Trophoblast cell (in vitro differentiated cells and primary cell): ENCODE results near the gene LDHD.

ENCODE experiments used
- DNase-seq, 2 donors: peaks; one replicate each; pipeline ENCODE4 v3.0.0-alpha.2; 2016
- H2AFZ ChIP-seq: 2 replicates; pipeline ENCODE4 v1.6.1; 2013; ENCODE audit warnings: low read length, moderate library complexity, mild to moderate bottlenecking; ENCODE audit not compliant: insufficient read depth, poor library complexity
- H2AK5ac ChIP-seq: 2 replicates; pipeline ENCODE4 v1.6.1; 2013; ENCODE audit warnings: mild to moderate bottlenecking, low read length
- H2BK120ac ChIP-seq: 2 replicates; pipeline ENCODE4 v1.6.1; 2013; ENCODE audit warnings: low read length, mild to moderate bottlenecking, moderate library complexity; ENCODE audit not compliant: insufficient read depth, poor library complexity
- H2BK12ac ChIP-seq: 2 replicates; pipeline ENCODE4 v1.6.1; 2013; ENCODE audit warnings: mild to moderate bottlenecking, low read length, moderate library complexity
- H2BK5ac ChIP-seq: 2 replicates; pipeline ENCODE4 v1.6.1; 2013; ENCODE audit warnings: low read length, low read depth, moderate library complexity, mild to moderate bottlenecking; ENCODE audit not compliant: poor library complexity
- H3K14ac ChIP-seq: 2 replicates; pipeline ENCODE4 v1.6.1; 2013; ENCODE audit warnings: mild to moderate bottlenecking, low read length
- H3K18ac ChIP-seq: 2 replicates; pipeline ENCODE4 v1.6.1; 2013; ENCODE audit warnings: mild to moderate bottlenecking, low read length
- H3K23ac ChIP-seq: 2 replicates; pipeline ENCODE4 v1.6.1; 2013; ENCODE audit warnings: low read length
- H3K27ac ChIP-seq: 2 replicates; pipeline ENCODE4 v1.5.1; 2013; ENCODE audit warnings: low read depth, mild to moderate bottlenecking, inconsistent platforms, low read length, moderate library complexity
- H3K27me3 ChIP-seq: 2 replicates; pipeline ENCODE4 v1.6.1; 2013; ENCODE audit warnings: inconsistent platforms, mild to moderate bottlenecking, low read length, moderate library complexity; ENCODE audit not compliant: insufficient read depth
- H3K36me3 ChIP-seq, 2 experiments: 1 replicate in 1 of 2; 2 replicates in 1 of 2; pipeline ENCODE4 v1.6.1; 2013; ENCODE audit warnings: low read length in 2 of 2, mild to moderate bottlenecking in 2 of 2, moderate library complexity in 1 of 2; ENCODE audit not compliant: insufficient read depth in 2 of 2, control insufficient read depth in 1 of 2
- H3K4ac ChIP-seq: 2 replicates; pipeline ENCODE4 v1.6.1; 2013; ENCODE audit warnings: low read depth, mild to moderate bottlenecking, low read length, moderate library complexity
- H3K4me1 ChIP-seq, 2 experiments: 1 replicate in 1 of 2; 2 replicates in 1 of 2; pipeline ENCODE4 v1.6.1; 2013; ENCODE audit warnings: low read length in 2 of 2, mild to moderate bottlenecking in 2 of 2, moderate library complexity in 1 of 2; ENCODE audit not compliant: insufficient read depth in 2 of 2, control insufficient read depth in 1 of 2
- H3K4me2 ChIP-seq: 2 replicates; pipeline ENCODE4 v1.6.1; 2013; ENCODE audit warnings: inconsistent platforms, mild to moderate bottlenecking, low read length, moderate library complexity
- H3K4me3 ChIP-seq: 2 replicates; pipeline ENCODE4 v1.5.1; 2013; ENCODE audit warnings: mild to moderate bottlenecking, low read depth, low read length, inconsistent platforms
- H3K79me1 ChIP-seq: one replicate; pipeline ENCODE4 v1.6.1; 2013; ENCODE audit warnings: low read length
- H3K79me2 ChIP-seq: 2 replicates; pipeline ENCODE4 v1.6.1; 2013; ENCODE audit warnings: low read length, mild to moderate bottlenecking; ENCODE audit not compliant: control insufficient read depth, insufficient read depth, poor library complexity
- H3K9ac ChIP-seq: 2 replicates; pipeline ENCODE4 v1.6.1; 2013; ENCODE audit warnings: mild to moderate bottlenecking, low read length
- H3K9me3 ChIP-seq: 2 replicates; pipeline ENCODE4 v1.6.1; 2013; ENCODE audit warnings: low read depth, mild to moderate bottlenecking, control low read depth, inconsistent platforms, low read length; ENCODE audit not compliant: insufficient read depth
- H4K12ac ChIP-seq: 2 replicates; pipeline ENCODE4 v1.6.1; 2013; ENCODE audit warnings: low read depth, mild to moderate bottlenecking, low read length, moderate library complexity
- H4K8ac ChIP-seq: 2 replicates; pipeline ENCODE4 v1.6.1; 2013; ENCODE audit warnings: low read depth, mild to moderate bottlenecking, low read length, moderate library complexity
- H4K91ac ChIP-seq: one replicate; pipeline ENCODE4 v1.6.1; 2013; ENCODE audit warnings: low read depth, mild to moderate bottlenecking, low read length, moderate library complexity
- WGBS: extraction: QIAGEN DNeasy Blood & Tissue Kit; methylation state at CpG from one replicate; pipeline ENCODE4 v1.1.7; 2013; ENCODE audit warnings: missing lambda C conversion rate; ENCODE audit not compliant: insufficient read length, insufficient coverage; ENCODE audit errors: extremely low coverage; 5-methylcytosine and 5-hydroxymethylcytosine counted together

LDHD gene

GRCh38 chr16:75096656-75097055 is 19.9 kb downstream of the LDHD start:
- H4K8ac ChIP-seq: no peak overlapping the region
- peaks cover 18% of the 10 kb centered on the region for H3K79me1 ChIP-seq
- peaks cover 2% of the 10 kb centered on the region for H3K9me3 ChIP-seq
- no peak overlapping the region for H3K4me2 ChIP-seq
- H3K23ac ChIP-seq: no peak overlapping the region
- peaks cover 36 to 55% of the 10 kb centered on the region in 2 experiments for H3K4me1 ChIP-seq
- no peak overlapping the region for H3K14ac ChIP-seq
- no peak overlapping the region for H4K12ac ChIP-seq
- no peak overlapping the region for H3K9ac ChIP-seq
- H3K27ac ChIP-seq: peak overlapping the region; percentile 41
- H3K27me3 ChIP-seq: no peaks in the 10 kb centered on the region
- H2BK120ac ChIP-seq: no peak overlapping the region
- H3K36me3 ChIP-seq: peaks cover 10 to 12% of the 10 kb centered on the region in 2 experiments
- H2AK5ac ChIP-seq: no peak overlapping the region
- no peak overlapping the region for H3K18ac ChIP-seq
- DNase-seq: peak; percentile 85 to 97
- peaks cover 9% of the 10 kb centered on the region for H3K79me2 ChIP-seq
- no peak overlapping the region for H3K4ac ChIP-seq
- H2AFZ ChIP-seq: no peak overlapping the region
- H2BK5ac ChIP-seq: no peak overlapping the region
- H3K4me3 ChIP-seq: no peak overlapping the region
- no peak overlapping the region for H4K91ac ChIP-seq
- no peak overlapping the region for H2BK12ac ChIP-seq
- WGBS: no CpG with 5 or more reads among the region's 6 CpGs

GRCh38 chr16:75095204-75095621 is 21.4 kb downstream of the LDHD start:
- Histone ChIP-seq H3K9ac (no peak overlapping the region), H4K12ac (no peak overlapping the region), H3K27me3 (no peaks in the 10 kb centered on the region), H4K91ac (no peak overlapping the region), H3K4me1 (peaks cover 36 to 57% of the 10 kb centered on the region in 2 experiments), H3K36me3 (peaks cover 10 to 12% of the 10 kb centered on the region in 2 experiments), H2BK12ac (no peak overlapping the region), H2AFZ (no peak overlapping the region), H3K79me2 (peaks cover 12% of the 10 kb centered on the region), H4K8ac (no peak overlapping the region), H2AK5ac (no peak overlapping the region), H3K79me1 (peaks cover 21% of the 10 kb centered on the region), H2BK5ac (no peak overlapping the region), H3K14ac (no peak overlapping the region), H3K18ac (peak overlapping the region; percentile 36), H3K4me2 (no peak overlapping the region), H3K4me3 (no peak overlapping the region), H3K4ac (no peak overlapping the region), H2BK120ac (no peak overlapping the region), H3K27ac (no peak overlapping the region), H3K23ac (no peak overlapping the region), H3K9me3 (peaks cover 2% of the 10 kb centered on the region)
- no peak for DNase-seq
- no CpG with 5 or more reads among the region's 14 CpGs for WGBS

- Histone ChIP-seq H2AK5ac (peak overlapping the region; percentile 24), H3K4ac (no peak overlapping the region), H3K9ac (no peak overlapping the region), H2AFZ (no peak overlapping the region), H2BK12ac (no peak overlapping the region), H4K12ac (no peak overlapping the region), H3K27me3 (no peaks in the 10 kb centered on the region), H4K91ac (peak overlapping the region; percentile 6), H3K27ac (no peak overlapping the region), H2BK120ac (peak overlapping the region; percentile 25), H3K18ac (peak overlapping the region; percentile 33), H2BK5ac (peak overlapping the region; percentile 3), H3K4me3 (no peak overlapping the region), H4K8ac (no peak overlapping the region), H3K14ac (no peak overlapping the region), H3K79me1 (peaks cover 21% of the 10 kb centered on the region), H3K36me3 (peaks cover 10 to 12% of the 10 kb centered on the region in 2 experiments), H3K79me2 (peaks cover 12% of the 10 kb centered on the region), H3K23ac (no peak overlapping the region), H3K4me1 (peaks cover 34 to 53% of the 10 kb centered on the region in 2 experiments), H3K9me3 (peaks cover 2% of the 10 kb centered on the region), H3K4me2 (no peak overlapping the region)
- WGBS: no CpG with 5 or more reads among the region's 23 CpGs
- DNase-seq: peak; percentile 82 to 89
Observed at GRCh38 chr16:75093598-75094540, 22.7 kb downstream of the LDHD start.

GRCh38 chr16:75092777-75093176 is 23.8 kb downstream of the LDHD start:
- Histone ChIP-seq H4K12ac (no peak overlapping the region), H3K4ac (no peak overlapping the region), H3K79me1 (peaks cover 21% of the 10 kb centered on the region), H3K18ac (peak overlapping the region; percentile 67), H3K79me2 (peaks cover 15% of the 10 kb centered on the region), H4K91ac (no peak overlapping the region), H4K8ac (no peak overlapping the region), H3K27ac (no peak overlapping the region), H3K9me3 (peaks cover 2% of the 10 kb centered on the region), H3K4me1 (peaks cover 25 to 42% of the 10 kb centered on the region in 2 experiments), H2BK5ac (no peak overlapping the region), H3K27me3 (no peaks in the 10 kb centered on the region), H2BK120ac (no peak overlapping the region), H3K36me3 (peaks cover 10 to 12% of the 10 kb centered on the region in 2 experiments), H3K4me3 (no peak overlapping the region), H2AFZ (no peak overlapping the region), H3K9ac (no peak overlapping the region), H3K23ac (no peak overlapping the region), H3K4me2 (no peak overlapping the region), H2BK12ac (peak overlapping the region; percentile 21), H2AK5ac (peak overlapping the region; percentile 48), H3K14ac (no peak overlapping the region)
- peak in 1 of 2 donors; percentile 33 for DNase-seq
- no CpG with 5 or more reads among the region's 7 CpGs for WGBS
